Activated CD4-positive, alpha-beta T cell treated with anti-CD3 and anti-CD28 coated beads, Interleukin-2, amount 50 U/mL, for 24 hours (primary cell): ENCODE data around the gene TSC22D1.

Experiments
- DNase-seq, 2 donors: peaks; one replicate each; pipeline ENCODE4 v3.0.0-alpha.2; 2020; ENCODE audit warnings: low read depth in 1 of 2, low spot score in 1 of 2

Gene TSC22D1

GRCh38 chr13:44432650-44433049 lies 143.5 kb downstream of the TSC22D1 start:
- DNase-seq: no peak

- DNase-seq: no peak
These were observed 145.0 kb downstream of the TSC22D1 start for GRCh38 chr13:44431150-44431549.

DNA sequence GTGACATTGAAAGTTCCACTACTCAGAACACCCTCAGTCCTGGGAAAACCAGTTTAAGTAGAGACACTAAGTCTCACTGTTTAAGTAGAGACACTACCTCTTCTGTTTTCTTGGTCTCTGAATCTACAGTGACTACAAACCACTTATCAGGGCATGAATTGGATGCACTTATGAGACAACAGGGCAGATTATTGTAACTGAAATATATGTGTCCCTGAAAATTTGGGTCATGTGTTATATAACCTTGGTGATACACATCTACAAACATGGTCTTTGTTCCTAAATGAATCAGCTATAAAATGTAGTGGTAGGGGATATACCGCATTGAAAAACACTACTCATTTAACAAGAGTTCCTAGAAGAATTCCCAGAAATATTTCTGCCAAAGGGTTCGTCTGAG lies 146.8 kb downstream of the TSC22D1 start:
- DNase-seq: no peak

GRCh38 chr13:44426461-44426860 lies 149.7 kb downstream of the TSC22D1 start:
- DNase-seq: no peak

DNA sequence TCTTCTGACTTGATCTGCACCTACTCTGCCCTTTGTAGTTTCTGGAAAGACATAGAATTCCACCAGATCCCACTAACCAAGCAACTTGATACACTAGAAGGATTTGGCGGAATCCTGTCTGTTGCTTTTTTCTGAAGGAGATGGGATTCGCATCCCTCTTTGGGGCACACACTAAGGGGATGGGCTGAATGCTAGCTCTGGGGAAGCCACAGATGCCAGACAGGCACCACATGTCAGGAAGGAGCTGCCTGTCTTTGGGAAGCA lies 150.4 kb downstream of the TSC22D1 start:
- no peak for DNase-seq

DNA sequence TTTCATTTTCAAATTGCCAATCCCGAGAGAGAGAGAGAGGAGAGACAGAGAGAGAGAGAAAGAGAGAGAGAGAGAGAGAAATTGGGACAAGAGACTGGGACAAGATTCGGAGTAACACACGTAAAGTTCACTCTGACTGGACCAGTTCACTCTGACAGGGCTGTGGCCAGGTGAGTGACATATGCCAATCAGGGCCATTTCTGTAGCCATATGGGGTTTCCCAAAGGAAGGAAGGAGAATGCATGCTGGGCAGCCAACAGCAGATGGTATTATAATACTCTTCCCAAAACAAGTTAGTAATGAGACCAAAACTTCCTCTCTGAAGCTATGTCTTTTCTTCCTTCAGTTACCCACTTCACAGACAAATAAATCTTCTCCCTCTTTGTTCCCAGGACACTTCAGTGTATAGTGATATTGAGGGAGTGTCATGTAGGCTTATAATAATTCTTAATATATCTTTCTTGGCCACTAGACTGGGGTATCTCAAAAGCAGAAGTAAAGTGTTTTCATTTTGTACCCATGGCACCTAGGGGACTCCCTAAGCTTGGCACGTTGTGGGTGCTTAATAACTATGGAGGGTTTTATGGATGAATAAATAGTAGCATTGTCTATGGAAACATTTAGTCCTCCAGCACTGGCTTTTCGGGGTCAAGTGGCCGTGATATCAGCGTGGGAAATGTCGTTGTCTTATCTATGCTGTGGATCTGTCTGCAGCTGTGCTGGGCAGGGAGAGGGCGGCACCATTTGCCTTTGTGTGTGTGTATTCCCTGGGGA lies 150.9 kb downstream of the TSC22D1 start:
- no peak for DNase-seq

- no peak for DNase-seq
These were observed 152.3 kb downstream of the TSC22D1 start for GRCh38 chr13:44423824-44424223.

GRCh38 chr13:44422755-44423643 lies 153.1 kb downstream of the TSC22D1 start:
- DNase-seq: no peak

DNA sequence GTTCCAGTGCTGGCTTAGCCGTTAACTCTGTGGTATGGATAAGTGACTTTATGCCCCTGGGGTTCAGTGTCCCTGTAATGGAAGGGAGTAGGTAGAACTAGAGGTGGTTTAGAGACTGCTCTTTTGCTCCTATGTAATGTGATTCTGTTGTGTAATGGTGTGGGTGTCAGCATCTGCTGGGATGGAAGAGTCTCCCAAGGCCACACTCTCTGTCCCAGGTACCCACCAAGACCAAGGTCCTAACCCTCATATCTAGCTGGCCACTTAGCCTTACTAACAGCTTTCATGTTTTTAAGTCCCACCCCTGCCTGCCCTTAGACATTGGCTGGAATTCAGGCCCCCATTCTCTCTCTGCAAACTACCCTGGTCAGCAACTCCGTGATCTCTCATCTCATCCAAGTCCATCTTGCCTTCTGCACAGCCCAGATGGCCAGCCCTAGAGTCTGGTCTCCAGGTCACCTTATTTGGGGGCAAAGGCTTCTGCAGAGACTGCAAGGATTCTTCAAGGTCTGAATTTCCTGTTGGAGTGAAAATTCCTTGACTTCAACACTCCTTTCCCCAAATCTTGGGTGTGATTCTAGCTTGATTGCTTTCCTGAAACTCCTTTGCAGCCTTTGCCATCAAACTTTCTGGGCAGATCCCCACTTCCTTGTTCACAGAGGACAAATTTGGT lies 154.1 kb downstream of the TSC22D1 start:
- no peak for DNase-seq

DNA sequence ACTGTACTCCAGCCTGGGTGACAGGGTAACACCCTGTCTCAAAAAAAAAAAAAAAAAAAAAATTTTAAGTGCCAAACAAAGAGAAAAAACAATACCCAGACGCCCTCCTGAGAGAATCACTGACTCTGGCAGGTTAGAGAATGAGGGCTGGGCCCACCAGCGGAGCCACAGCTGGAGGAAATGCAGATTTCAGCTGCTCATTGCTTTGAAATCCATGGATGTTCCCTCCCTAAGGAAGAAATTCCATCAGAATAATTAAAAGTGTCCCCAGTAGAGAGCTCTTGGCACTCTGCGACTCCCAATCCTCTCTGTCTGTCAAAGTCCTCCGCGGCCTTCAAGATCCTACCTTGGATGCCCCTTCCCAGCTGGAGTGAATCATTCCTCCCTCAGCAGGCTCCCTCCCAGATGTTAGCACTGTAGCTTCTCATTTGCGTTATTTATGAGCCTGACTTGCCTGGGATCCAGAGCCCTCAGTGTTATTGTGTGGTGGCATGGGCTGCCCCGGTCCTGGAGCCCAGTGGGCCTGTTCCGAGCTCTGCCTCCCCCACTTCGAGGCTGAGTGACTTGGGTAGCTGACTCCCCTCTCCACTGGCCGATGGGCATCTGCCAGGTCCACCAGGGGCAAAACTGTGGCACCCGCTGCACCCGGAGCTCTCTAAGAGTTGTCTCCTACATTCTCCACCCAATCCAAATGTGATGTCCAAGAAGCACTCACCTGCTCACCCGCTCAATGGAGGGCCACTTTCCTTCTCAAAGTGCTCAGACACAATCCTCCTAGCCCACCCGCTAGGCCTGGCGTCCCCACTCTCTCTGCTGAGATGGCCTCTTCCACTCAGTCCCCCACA lies 155.5 kb downstream of the TSC22D1 start:
- no peak for DNase-seq

DNA sequence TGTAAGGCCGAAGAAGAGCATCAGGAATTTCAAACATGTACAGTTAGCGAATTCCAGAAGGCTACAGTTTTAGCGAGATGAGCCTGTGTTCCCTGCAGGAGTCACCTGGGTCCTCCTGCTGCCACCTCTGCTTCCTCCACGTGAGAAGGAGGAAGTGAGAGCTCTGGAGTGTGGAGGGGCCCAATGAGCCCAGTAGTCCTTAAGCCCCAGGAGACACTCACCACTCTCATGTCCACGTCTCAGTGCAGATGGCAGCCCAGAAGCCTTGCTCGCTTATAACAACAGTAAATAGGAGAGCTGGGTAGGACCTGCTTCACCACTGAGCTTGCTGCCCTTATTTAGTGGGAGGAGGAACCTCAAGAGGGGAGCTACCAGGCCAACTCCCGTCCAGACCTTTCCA lies 158.3 kb downstream of the TSC22D1 start:
- no peak for DNase-seq

- DNase-seq: no peak
These were observed 158.7 kb downstream of the TSC22D1 start for GRCh38 chr13:44417446-44417845.

DNA sequence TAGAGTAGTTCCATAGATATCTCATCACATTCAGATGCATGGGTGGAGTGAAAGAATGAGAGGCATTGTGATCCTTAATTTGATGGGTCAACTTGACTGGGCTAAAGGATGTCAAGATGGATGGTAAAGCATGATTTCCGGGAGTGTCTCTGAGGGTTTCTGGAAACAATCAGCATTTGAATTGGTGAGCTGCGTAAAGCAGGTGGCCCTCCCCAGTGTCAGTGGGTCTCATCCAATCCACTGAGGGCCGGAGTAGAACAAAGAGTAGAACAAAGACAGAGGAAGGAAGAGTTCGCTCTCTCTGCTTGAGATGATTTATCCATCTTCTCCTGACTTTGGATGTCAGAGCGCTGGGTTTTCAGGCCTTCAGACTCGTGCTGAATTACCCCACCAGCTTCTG lies 159.4 kb downstream of the TSC22D1 start:
- DNase-seq: no peak

DNA sequence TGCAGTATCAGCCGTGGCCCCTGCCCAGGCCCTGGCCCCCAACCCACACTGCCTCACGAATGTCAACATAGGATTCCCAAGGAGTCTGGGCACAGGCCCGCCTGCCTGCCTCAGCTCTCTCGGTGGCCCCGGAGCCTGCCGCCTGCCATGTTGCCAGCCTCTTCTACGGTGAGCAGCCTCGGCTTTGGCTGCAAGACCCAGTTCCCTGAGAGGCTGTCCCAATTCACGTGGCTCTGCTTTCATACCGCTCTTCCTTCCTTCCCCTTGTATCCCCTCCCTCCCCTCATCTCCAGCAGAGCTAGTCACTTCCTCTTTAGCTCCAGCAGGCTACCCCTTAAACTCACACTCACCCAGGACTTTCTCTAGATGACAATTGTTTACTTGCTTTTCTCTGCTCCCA lies 159.8 kb downstream of the TSC22D1 start:
- DNase-seq: no peak

- no peak for DNase-seq
These were observed 160.3 kb downstream of the TSC22D1 start for GRCh38 chr13:44415815-44416214.

GRCh38 chr13:44414716-44415115 lies 161.4 kb downstream of the TSC22D1 start:
- no peak for DNase-seq

- no peak for DNase-seq
These were observed 163.0 kb downstream of the TSC22D1 start for GRCh38 chr13:44413095-44413494.

GRCh38 chr13:44412346-44412935 lies 163.7 kb downstream of the TSC22D1 start:
- DNase-seq: no peak

GRCh38 chr13:44411841-44412240 lies 164.3 kb downstream of the TSC22D1 start:
- no peak for DNase-seq

DNA sequence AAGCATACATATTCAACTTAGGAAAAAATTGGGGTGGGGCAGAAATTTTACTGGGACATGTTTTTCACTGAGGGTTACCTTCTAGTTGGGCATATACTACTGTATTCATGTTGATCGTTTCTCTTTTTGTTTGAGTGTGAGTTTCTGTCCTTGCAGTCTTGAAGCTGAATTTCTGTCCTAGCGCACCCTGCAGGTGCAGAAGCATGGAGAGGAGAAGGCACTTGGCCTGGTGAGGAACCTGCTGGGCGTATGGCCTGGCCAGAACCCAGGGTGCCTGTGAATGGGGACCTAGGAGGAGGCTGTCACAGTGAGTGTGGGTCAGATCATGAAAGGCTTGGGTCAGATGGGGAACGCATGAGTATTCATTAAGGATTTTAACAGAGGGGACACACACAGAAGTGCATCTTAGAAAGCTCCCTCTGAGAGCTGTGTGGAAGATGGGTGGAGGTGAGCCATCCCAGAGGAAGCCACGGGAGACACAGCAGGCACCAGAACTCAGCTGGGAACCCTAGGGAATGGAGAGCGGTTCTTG lies 165.7 kb downstream of the TSC22D1 start:
- no peak for DNase-seq

DNA sequence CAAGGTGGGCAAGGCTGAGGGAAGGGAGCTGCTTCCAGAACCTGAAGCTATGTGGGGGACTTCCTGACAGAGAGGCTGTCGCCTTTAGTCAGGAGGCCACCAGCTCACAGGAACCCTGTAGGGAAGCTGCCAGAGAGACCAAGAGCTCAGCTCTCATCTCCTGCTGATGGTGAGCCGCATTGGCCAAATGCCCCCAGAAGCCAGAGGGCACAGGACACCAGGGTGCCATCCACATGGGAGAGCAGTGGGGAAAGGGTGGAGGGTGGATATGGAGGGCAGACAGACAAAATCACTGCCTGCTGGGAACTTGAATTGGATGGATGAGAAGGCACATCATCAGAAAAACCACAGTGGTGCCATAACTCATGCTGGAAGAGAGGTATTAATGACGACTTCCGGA lies 166.5 kb downstream of the TSC22D1 start:
- no peak for DNase-seq
